Peyer's patch (tissue), 4 donors: ENCODE results near the gene MDFIC.

Experiments
- POLR2A ChIP-seq, 2 donors: fragments of 450-650 bp; IDR thresholded peaks; one replicate each; pipeline ENCODE4 v1.5.1; 2017; ENCODE audit warnings: antibody characterized with exemption in 2 of 2, mild to moderate bottlenecking in 2 of 2, moderate library complexity in 2 of 2
- TF ChIP-seq, protein P1 (sequence below), 6 experiments: fragments of 450-650 bp in 4 of 6; fragments of 200-600 bp in 2 of 6; sonication (generic) in 1 of 6; IDR thresholded peaks; one replicate each; pipeline ENCODE4 v1.5.1; 2017 to 2019; ENCODE audit warnings: antibody characterized with exemption in 6 of 6, mild to moderate bottlenecking in 3 of 6, moderate library complexity in 1 of 6

DNA sequence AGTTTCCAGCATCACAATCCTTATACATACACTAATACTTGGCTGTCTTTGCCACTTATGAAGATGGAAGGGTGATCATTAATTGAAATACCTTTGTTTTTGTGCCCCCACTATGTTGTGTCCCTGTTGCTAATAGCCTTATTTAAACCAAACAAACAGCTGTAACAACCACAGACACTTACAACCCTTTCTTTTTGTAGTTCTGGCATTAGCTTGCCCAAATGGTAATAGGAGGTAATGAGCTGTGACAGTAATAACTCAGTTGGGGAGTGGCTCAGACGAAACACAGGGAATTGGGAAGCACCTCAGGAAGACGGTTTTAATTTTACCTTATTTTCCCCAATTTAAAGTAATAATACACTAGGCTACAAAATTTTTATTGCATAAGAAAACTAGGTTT lies 83.4 kb downstream of the MDFIC start:
- TF ChIP-seq, protein P1, sequence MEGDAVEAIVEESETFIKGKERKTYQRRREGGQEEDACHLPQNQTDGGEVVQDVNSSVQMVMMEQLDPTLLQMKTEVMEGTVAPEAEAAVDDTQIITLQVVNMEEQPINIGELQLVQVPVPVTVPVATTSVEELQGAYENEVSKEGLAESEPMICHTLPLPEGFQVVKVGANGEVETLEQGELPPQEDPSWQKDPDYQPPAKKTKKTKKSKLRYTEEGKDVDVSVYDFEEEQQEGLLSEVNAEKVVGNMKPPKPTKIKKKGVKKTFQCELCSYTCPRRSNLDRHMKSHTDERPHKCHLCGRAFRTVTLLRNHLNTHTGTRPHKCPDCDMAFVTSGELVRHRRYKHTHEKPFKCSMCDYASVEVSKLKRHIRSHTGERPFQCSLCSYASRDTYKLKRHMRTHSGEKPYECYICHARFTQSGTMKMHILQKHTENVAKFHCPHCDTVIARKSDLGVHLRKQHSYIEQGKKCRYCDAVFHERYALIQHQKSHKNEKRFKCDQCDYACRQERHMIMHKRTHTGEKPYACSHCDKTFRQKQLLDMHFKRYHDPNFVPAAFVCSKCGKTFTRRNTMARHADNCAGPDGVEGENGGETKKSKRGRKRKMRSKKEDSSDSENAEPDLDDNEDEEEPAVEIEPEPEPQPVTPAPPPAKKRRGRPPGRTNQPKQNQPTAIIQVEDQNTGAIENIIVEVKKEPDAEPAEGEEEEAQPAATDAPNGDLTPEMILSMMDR (IDR thresholded peaks at IDR 0.05), result no peak
- TF ChIP-seq POLR2A (IDR thresholded peaks at IDR 0.05), result no peak
